ENCODE results near the gene LRMDA. TPM values are rescaled to one million over a fixed set of nuclear protein-coding genes. Genes with fewer than 3 reads are reported as not detected.
A peak's percentile ranks its signal among the peaks of the same experiment; 100 is the strongest.

The LRMDA gene
- total RNA-seq, 2 experiments from 2014 or later, result not detected

DNA sequence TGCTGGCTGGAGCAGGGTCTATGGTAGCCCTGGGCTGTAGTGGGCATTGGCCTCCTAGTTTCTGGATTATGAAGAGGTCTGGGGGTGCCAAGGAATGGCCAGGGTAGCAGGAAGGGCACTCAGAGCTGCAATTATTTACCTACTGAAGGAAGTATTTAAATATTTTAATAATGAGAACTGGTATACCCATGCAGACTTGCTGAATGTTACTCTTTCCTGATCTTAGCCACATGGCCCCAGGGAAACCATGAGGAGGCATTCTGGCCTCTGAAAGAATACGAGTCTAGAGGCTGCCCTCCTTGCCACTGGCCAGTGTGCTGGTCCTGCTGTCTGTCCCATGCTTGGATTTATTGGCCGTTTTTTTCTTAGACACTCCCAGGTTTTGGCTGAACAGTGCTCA lies 599.7 kb downstream of the LRMDA start:
- Mint-ChIP-seq H3K36me3 (ENCODE audit: low read depth) (no peaks in the 10 kb centered on the region), H3K27ac (no peak overlapping the region), H3K4me1 (no peaks in the 10 kb centered on the region), H3K9me3 (no peaks in the 10 kb centered on the region), H3K4me3 (no peak overlapping the region), H3K27me3 (no peaks in the 10 kb centered on the region)
- ChIA-PET POLR2A (no interaction called here), CTCF (no interaction called here)
- no peak for DNase-seq

DNA sequence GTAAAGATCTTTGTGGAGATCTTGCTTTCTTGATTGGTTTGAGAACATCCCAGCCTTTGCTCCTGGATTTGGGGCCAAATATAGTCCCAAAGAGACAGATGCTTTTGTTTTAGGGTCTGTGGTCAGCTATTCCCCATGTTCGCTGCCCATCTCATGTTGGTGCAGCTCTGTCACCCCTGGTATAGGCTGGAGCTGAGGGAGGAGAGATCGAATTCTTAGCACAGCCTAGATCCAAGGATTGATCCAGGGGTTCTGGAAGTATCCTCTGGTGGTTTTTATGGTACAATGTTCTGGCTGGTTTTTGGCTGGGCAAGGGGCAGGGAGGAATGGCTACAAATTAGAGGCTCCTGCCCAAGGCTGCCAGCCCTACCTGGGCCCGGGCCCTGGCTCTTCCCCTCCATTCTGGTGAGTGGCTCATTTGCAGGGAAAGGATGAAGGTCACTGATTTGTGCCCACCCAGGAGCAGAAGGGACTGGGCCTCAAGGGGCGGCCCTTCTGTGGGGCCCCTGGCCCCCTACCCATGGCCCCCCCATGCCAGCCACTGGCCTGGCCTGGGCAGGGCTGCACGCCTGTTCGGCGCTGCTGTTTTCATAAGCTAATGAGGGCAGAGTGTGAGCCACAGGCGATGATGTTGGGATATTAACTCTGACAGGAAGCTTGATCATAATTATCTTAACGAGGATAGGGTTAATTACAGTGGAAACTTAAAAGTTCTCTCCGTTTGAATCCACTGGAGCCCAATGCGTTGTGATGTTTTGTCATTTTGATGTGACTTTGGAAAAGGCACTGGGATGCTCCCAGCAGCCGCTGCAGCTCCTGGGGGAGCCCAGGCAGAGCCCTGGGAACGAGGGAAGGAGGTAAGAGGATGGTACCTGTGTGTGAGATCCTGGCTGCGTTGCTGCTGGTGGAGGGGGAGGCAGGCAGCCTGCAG lies 600.6 kb downstream of the LRMDA start:
- no peaks in the 10 kb centered on the region for H3K27me3 Mint-ChIP-seq
- H3K27ac Mint-ChIP-seq, result no peak overlapping the region
- no peaks in the 10 kb centered on the region for H3K36me3 Mint-ChIP-seq (ENCODE audit: low read depth)
- no peak overlapping the region for H3K4me3 Mint-ChIP-seq
- CTCF ChIA-PET, result no interaction called here
- no peaks in the 10 kb centered on the region for H3K9me3 Mint-ChIP-seq
- DNase-seq, result no peak
- H3K4me1 Mint-ChIP-seq, result no peaks in the 10 kb centered on the region
- POLR2A ChIA-PET, result no interaction called here

DNA sequence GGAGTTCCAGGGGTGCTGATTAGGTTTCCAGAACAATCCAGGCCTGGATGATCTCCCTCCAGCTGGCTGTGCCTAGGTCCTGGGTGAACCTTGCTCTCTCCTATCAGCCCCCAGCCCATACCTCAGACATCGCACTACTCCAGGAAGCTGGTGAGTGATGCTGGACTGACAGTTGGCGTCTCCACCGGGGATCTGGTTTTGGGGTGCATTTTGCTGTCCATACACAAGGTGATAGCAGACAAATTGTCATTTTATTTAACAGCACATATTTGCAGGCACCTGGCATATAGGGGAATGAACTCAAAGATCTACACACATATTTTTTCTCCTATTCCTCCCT lies 601.2 kb downstream of the LRMDA start:
- H3K27ac Mint-ChIP-seq, result no peak overlapping the region
- ChIA-PET POLR2A (no interaction called here), CTCF (no interaction called here)
- no peak for DNase-seq
- H3K36me3 Mint-ChIP-seq (ENCODE audit: low read depth), result no peaks in the 10 kb centered on the region
- no peak overlapping the region for H3K4me3 Mint-ChIP-seq
- no peaks in the 10 kb centered on the region for H3K27me3 Mint-ChIP-seq
- H3K4me1 Mint-ChIP-seq, result no peaks in the 10 kb centered on the region
- H3K9me3 Mint-ChIP-seq, result no peaks in the 10 kb centered on the region

- ChIA-PET POLR2A (no interaction called here), CTCF (no interaction called here)
Observed at GRCh38 chr10:76033457-76034196, 602.2 kb downstream of the LRMDA start.

GRCh38 chr10:76034353-76035205 lies 603.2 kb downstream of the LRMDA start:
- Mint-ChIP-seq H3K4me3 (no peak overlapping the region), H3K27ac (no peak overlapping the region), H3K36me3 (ENCODE audit: low read depth) (no peaks in the 10 kb centered on the region), H3K9me3 (no peaks in the 10 kb centered on the region), H3K4me1 (no peaks in the 10 kb centered on the region), H3K27me3 (no peaks in the 10 kb centered on the region)
- POLR2A ChIA-PET, result no interaction called here
- no peak for DNase-seq
- CTCF ChIA-PET, result no interaction called here

More at GRCh38 chr10:76033457-76034196, 602.2 kb downstream of the LRMDA start:
- H3K4me1 Mint-ChIP-seq, result no peaks in the 10 kb centered on the region
- H3K27me3 Mint-ChIP-seq, result no peaks in the 10 kb centered on the region
- H3K4me3 Mint-ChIP-seq, result no peak overlapping the region
- H3K9me3 Mint-ChIP-seq, result no peaks in the 10 kb centered on the region
- DNase-seq, result no peak
- no peaks in the 10 kb centered on the region for H3K36me3 Mint-ChIP-seq (ENCODE audit: low read depth)
- no peak overlapping the region for H3K27ac Mint-ChIP-seq

DNA sequence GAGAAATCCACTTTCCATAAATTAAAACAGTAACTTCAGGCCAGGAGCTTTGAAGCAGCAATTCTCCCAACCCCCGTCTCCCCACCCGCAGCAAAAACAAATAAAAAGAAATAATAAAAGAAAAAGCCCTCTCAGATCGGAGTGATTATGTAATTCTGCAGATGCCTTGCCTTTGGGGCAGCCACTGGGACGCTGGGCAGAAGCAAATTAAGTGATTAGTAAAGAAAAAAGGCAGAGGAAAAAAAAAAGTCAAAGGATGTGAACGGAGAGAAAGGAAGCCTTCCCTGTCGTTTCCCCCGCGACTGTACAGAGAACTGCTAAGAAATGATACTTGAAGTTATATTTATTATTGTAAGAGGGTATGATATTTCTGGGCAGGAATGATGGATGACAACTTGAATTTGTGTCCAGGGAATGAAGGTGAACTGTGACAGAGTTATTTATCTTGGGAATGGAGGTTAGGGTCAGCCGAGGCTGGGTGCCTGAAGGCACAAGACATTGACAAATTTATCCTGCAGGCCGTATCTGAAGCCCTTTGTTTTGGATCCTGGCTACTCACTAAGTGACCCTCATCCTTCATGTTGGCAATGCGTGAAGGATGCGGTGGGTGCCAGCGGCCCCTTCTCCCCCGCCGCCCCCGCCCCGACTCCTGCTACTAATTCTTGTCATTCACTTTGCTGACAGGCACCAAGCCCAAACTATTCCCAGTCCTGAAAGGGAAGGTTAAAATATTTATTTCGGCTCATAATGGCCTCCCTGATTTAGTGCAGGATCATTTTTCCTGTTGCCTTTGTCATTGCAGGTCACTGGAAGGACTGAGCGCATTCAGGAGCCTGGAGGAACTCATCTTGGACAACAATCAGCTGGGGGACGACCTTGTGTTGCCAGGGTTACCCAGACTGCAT lies 604.0 kb downstream of the LRMDA start:
- H3K9me3 Mint-ChIP-seq, result no peaks in the 10 kb centered on the region
- H3K4me1 Mint-ChIP-seq, result no peaks in the 10 kb centered on the region
- H3K4me3 Mint-ChIP-seq, result no peak overlapping the region
- ChIA-PET POLR2A (no interaction called here), CTCF (no interaction called here)
- H3K27ac Mint-ChIP-seq, result no peak overlapping the region
- H3K27me3 Mint-ChIP-seq, result no peaks in the 10 kb centered on the region
- no peak for DNase-seq
- no peaks in the 10 kb centered on the region for H3K36me3 Mint-ChIP-seq (ENCODE audit: low read depth)

GRCh38 chr10:76036111-76036940 lies 604.9 kb downstream of the LRMDA start:
- ChIA-PET CTCF (no interaction called here), POLR2A (no interaction called here)
- no peaks in the 10 kb centered on the region for H3K4me1 Mint-ChIP-seq
- H3K36me3 Mint-ChIP-seq (ENCODE audit: low read depth), result no peaks in the 10 kb centered on the region
- no peaks in the 10 kb centered on the region for H3K9me3 Mint-ChIP-seq
- H3K27me3 Mint-ChIP-seq, result no peaks in the 10 kb centered on the region
- peak; percentile 50 for DNase-seq
- no peak overlapping the region for H3K4me3 Mint-ChIP-seq
- no peak overlapping the region for H3K27ac Mint-ChIP-seq

DNA sequence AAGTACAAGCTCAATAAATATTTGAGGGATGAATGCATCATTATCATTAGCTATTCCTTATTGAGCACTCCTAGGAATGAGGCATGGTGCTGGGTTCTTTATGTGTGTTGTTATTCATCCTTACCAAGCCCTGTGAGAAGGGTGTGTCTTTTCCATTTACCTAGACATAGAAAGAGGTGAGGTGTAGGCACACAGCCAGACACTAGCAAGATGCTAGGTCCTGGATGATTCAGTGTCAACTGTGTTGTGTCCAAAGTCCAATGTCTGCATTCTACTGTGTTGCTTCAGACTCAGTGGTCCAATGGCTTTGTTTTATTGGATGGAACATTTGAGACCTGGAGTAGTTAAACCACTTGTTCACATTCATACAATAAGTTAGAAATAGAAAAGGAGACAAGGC lies 605.5 kb downstream of the LRMDA start:
- Mint-ChIP-seq H3K27ac (no peak overlapping the region), H3K4me3 (no peak overlapping the region), H3K36me3 (ENCODE audit: low read depth) (no peaks in the 10 kb centered on the region), H3K4me1 (no peaks in the 10 kb centered on the region), H3K27me3 (no peaks in the 10 kb centered on the region), H3K9me3 (no peaks in the 10 kb centered on the region)
- POLR2A ChIA-PET, result no interaction called here
- DNase-seq, result no peak
- CTCF ChIA-PET, result no interaction called here

- DNase-seq, result no peak
- ChIA-PET CTCF (no interaction called here), POLR2A (no interaction called here)
- Mint-ChIP-seq H3K36me3 (ENCODE audit: low read depth) (no peaks in the 10 kb centered on the region), H3K27me3 (no peaks in the 10 kb centered on the region), H3K4me1 (no peaks in the 10 kb centered on the region), H3K9me3 (no peaks in the 10 kb centered on the region), H3K4me3 (no peak overlapping the region), H3K27ac (no peak overlapping the region)
Observed at GRCh38 chr10:76037531-76038155, 606.2 kb downstream of the LRMDA start.

DNA sequence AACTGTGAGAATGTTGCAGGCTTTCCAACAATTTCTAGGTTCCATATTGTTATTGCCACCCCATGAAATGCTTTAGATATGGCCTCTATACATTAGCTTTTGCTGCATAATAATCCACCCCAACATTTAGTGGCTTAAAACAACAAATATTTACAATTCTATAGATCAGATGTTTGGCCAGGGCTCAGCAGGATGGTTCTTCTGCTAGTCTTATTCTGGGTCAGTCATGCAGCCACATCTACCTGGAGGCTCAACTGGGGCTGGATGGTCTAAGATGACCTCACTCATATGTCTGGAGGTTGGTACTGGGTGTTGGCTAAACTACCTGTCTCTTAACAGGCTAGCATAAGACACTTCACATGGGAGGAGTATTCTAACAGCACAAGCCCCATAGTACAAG lies 607.3 kb downstream of the LRMDA start:
- H3K4me3 Mint-ChIP-seq, result no peak overlapping the region
- no peaks in the 10 kb centered on the region for H3K9me3 Mint-ChIP-seq
- H3K4me1 Mint-ChIP-seq, result no peaks in the 10 kb centered on the region
- no peaks in the 10 kb centered on the region for H3K36me3 Mint-ChIP-seq (ENCODE audit: low read depth)
- POLR2A ChIA-PET, result no interaction called here
- H3K27me3 Mint-ChIP-seq, result no peaks in the 10 kb centered on the region
- H3K27ac Mint-ChIP-seq, result no peak overlapping the region
- DNase-seq, result no peak
- CTCF ChIA-PET, result no interaction called here

DNA sequence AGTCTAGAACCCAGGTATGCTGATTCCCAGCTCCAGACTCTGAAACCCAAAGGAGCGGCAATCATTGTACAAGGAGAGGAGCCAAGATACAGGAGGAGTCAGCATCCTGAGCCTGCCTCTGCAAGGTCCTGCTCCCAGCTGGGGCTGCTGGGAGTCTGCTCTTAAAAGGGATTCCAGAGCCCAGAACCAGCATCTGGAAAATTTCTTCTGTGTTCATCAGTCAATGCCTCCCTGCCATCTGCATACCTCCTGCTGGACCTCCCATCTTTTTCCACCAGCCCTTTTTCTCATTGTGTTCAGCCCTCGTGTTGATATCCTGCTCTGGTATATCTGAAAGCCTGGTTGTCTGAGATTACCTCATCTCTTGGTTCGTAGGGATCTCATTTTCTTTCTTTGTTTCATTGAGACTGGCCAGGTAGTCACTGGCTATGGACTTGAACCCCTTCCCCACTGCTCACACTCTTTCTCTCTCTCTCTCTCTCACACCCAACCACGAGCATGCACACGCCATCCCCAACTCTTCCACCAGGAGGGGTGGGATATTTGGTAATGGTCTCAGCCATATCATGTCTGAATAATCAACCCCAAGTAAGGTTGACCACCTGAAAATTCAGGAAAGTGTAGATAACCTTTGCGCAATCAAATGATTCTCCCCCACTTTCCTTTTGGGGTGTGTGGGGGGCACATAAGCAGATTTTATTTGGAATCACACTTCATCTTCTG lies 608.8 kb downstream of the LRMDA start:
- ChIA-PET CTCF (no interaction called here), POLR2A (no interaction called here)
- Mint-ChIP-seq H3K27ac (no peak overlapping the region), H3K9me3 (no peaks in the 10 kb centered on the region), H3K36me3 (ENCODE audit: low read depth) (no peaks in the 10 kb centered on the region), H3K27me3 (no peaks in the 10 kb centered on the region), H3K4me3 (no peak overlapping the region), H3K4me1 (no peaks in the 10 kb centered on the region)
- no peak for DNase-seq

Measured in activated CD4-positive, alpha-beta T cell treated with anti-CD3 and anti-CD28 coated beads, Interleukin-2, amount 10 ng/mL, durations not matched to agents 7 days and 5 days (primary cell).